Heart left ventricle (tissue), 16 donors: ENCODE data around the gene DYNLRB2. TPM values are rescaled to one million over a fixed set of nuclear protein-coding genes. Genes with fewer than 3 reads are reported as not detected.

Experiments used
- ATAC-seq, 4 donors: fragments of 200-7000 bp; cut with Tn5 transposase; one replicate each; pipeline ENCODE4 v1.9.1; 2020 to 2022; ENCODE audit warnings: moderate library complexity in 4 of 4, mild to moderate bottlenecking in 3 of 4, moderate number of reproducible peaks in 1 of 4
- DNase-seq, 5 donors: peaks; one replicate each; pipeline ENCODE4 v3.0.0-alpha.2; 2020
- H3K27ac ChIP-seq, 12 donors: fragments of 200-600 bp; sonication (generic) in 4 of 12; one replicate each; pipeline versions ENCODE4 v1.5.0 to v1.8.0; 2016 to 2022; ENCODE audit warnings: mild to moderate bottlenecking in 2 of 12
- H3K27me3 ChIP-seq, 9 donors: fragments of 200-600 bp; sonication (generic) in 2 of 9; one replicate each; pipeline versions ENCODE4 v1.5.1 to v1.8.0; 2016 to 2022; ENCODE audit warnings: mild to moderate bottlenecking in 3 of 9
- H3K36me3 ChIP-seq, 9 donors: fragments of 200-600 bp; sonication (generic) in 2 of 9; one replicate each; pipeline versions ENCODE4 v1.5.0 to v1.8.0; 2018 to 2022; ENCODE audit warnings: mild to moderate bottlenecking in 2 of 9
- H3K4me1 ChIP-seq, 12 donors: fragments of 200-600 bp; sonication (generic) in 4 of 12; one replicate each; pipeline versions ENCODE4 v1.5.0 to v1.8.0; 2016 to 2022; ENCODE audit warnings: mild to moderate bottlenecking in 3 of 12
- H3K4me3 ChIP-seq, 12 donors: fragments of 200-600 bp; sonication (generic) in 4 of 12; one replicate each; pipeline versions ENCODE4 v1.5.0 to v1.8.0; 2017 to 2022; ENCODE audit warnings: mild to moderate bottlenecking in 9 of 12, moderate library complexity in 4 of 12
- H3K9me3 ChIP-seq, 12 donors: fragments of 200-600 bp; sonication (generic) in 4 of 12; one replicate each; pipeline versions ENCODE4 v1.5.0 to v1.8.0; 2016 to 2022; ENCODE audit warnings: mild to moderate bottlenecking in 1 of 12
- POLR2A ChIP-seq, 2 donors: fragments of 450-650 bp; IDR thresholded peaks; one replicate each; pipeline ENCODE4 v1.6.1; 2017; ENCODE audit warnings: antibody characterized with exemption in 2 of 2, mild to moderate bottlenecking in 2 of 2, moderate library complexity in 2 of 2
- WGBS, 4 donors: extraction: QIAGEN DNeasy Blood & Tissue Kit in 2 of 4; methylation state at CpG; one replicate each; pipeline versions ENCODE4 v1.1.5 to v1.1.7; 2013 to 2018; 5-methylcytosine and 5-hydroxymethylcytosine counted together
- intact Hi-C, 10 donors: fragments of 100-400 bp; cut with DNase I; formaldehyde crosslinking; loops; one replicate each; pipeline versions ENCODE4 v1.11.1 to v1.14.2; 2022
- polyA plus RNA-seq, 2 donors: library from polyadenylated mRNA; stranded (reverse); fragments of 200-250 nt; gene quantifications; one replicate each; pipeline ENCODE4 v1.2.3, GENCODE V29; 2013
- total RNA-seq, 9 donors: library from RNA; depleted of rRNA in 2 of 9; stranded (reverse); fragments of >200 nt in 2 of 9; fragmentation: NEBNext Ultra II Directional in 3 of 9; extraction: Animal tissue kit (Norgen Biotek cat#: 25700) in 3 of 9; gene quantifications; one replicate each; pipeline versions ENCODE4 v1.1.0 to v1.2.4, GENCODE V29; 2016 to 2023
- TF ChIP-seq, protein P1 (sequence below), 12 donors: fragments of 200-600 bp; sonication (generic) in 4 of 12; IDR thresholded peaks; one replicate each; pipeline versions ENCODE4 v1.5.0 to v1.8.0; 2018 to 2022; ENCODE audit warnings: antibody characterized with exemption in 12 of 12, mild to moderate bottlenecking in 5 of 12
- donor health status: ischemic (EF 13 %, LVEDD 7.1; RV severe dilation, severe dysfunction).
- donor health status: healthy with polysubstance abuse.
- donor health status: DM: no; HTN: yes; CAD: no.
- donor health status: DM: no; HTN: no; CAD: no.
- donor health status: ischemic (EF 25% LVEDD 6.9; RV normal size, moderate dysfunction).
- donor health status: ischemic (EF 25% LVEDD 5.7; RV mildly dilated, moderate dysfunction).
- donor health status: healthy.
- donor health status: DM: yes; HTN: yes; CAD: no.
- donor health status: ischemic (EF 35%, LVEDD 5.7; RV mildly dilated, moderate dysfunction).
- donor health status: nonischemic (EF 11% LVEDD 7.7; RV severe dilation, severe dysfunction).
- donor health status: DM: yes; HTN: yes; CAD: no.
- donor health status: PGD.
- donor health status: ischemic (EF 29% LVEDD 5.4; RV normal size, mild dysfunction).
- donor health status: nonischemic (EF 23%, LVEDD 6.1; RV moderate dilation, normal function).

The DYNLRB2 gene
- total and polyA plus RNA-seq, 11 donors: 0.33 to 2.1 (median 0.87) TPM; not detected in 5

DNA sequence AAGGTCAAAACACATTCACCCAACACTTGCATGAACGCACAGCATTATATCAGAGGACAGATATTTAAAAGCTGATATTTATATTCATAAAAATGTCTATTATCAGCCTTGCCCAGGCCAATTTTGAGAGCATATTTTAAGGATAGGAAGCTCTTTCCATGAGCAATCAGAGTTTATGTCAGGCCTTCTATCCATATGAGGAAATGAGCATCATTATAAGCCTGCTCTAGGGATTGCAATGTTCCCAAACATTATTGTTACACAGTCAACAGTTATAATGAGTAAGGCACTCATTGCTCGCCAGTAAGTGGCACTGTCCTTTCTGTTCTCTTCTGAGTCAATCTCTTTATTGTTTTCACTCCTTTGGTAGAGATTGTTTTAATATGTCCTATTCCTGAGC, 37.7 kb upstream of the DYNLRB2 start:
- Histone ChIP-seq H3K4me1 (no peaks in the 10 kb centered on the region), H3K27me3 (peaks cover 0 to 2% (median 0%) of the 10 kb centered on the region in 9 donors), H3K9me3 (no peaks in the 10 kb centered on the region), H3K27ac (peak overlapping the region in 1 of 12 donors; percentile 31), H3K4me3 (no peak overlapping the region), H3K36me3 (no peaks in the 10 kb centered on the region)
- intact Hi-C loops: no loop called here
- ATAC-seq (no peak), DNase-seq (no peak)
- WGBS, 4 donors: 56 to 72% (median 63%) methylated on average over 2 of the region's 2 CpGs
- no peak for TF ChIP-seq POLR2A (IDR thresholded peaks at IDR 0.05)
- TF ChIP-seq, protein P1, sequence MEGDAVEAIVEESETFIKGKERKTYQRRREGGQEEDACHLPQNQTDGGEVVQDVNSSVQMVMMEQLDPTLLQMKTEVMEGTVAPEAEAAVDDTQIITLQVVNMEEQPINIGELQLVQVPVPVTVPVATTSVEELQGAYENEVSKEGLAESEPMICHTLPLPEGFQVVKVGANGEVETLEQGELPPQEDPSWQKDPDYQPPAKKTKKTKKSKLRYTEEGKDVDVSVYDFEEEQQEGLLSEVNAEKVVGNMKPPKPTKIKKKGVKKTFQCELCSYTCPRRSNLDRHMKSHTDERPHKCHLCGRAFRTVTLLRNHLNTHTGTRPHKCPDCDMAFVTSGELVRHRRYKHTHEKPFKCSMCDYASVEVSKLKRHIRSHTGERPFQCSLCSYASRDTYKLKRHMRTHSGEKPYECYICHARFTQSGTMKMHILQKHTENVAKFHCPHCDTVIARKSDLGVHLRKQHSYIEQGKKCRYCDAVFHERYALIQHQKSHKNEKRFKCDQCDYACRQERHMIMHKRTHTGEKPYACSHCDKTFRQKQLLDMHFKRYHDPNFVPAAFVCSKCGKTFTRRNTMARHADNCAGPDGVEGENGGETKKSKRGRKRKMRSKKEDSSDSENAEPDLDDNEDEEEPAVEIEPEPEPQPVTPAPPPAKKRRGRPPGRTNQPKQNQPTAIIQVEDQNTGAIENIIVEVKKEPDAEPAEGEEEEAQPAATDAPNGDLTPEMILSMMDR (IDR thresholded peaks at IDR 0.05): no peak

DNA sequence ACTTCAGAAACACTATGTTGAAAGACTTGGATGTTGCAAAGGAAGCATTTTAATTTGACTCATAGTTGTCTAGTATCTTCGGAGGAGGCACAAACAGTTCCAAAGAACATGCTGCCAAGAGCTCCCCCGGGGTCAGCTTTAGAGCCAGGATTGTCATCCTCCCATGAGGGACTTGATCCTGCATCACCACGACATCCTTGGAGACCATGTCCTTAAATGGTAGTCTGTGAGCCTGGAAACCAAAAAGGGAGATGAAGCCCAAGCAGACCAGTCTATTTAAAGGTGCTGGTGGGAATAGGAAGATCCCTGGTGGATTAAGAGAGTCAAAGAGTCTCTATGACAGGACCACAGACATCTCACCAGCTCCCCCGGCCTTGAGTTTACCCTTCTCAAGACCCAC, 33.3 kb upstream of the DYNLRB2 start:
- Histone ChIP-seq H3K36me3 (no peaks in the 10 kb centered on the region), H3K27me3 (peaks cover 0 to 8% (median 0%) of the 10 kb centered on the region in 9 donors), H3K27ac (peak overlapping the region in 5 of 12 donors; percentile 6 to 62 (median 26)), H3K4me1 (no peaks in the 10 kb centered on the region), H3K9me3 (no peaks in the 10 kb centered on the region), H3K4me3 (no peak overlapping the region)
- DNase-seq (peak in 4 of 5 donors; percentile 46 to 62 (median 58)), ATAC-seq (peak; percentile 51 to 77 (median 68))
- TF ChIP-seq, protein P1 (IDR thresholded peaks at IDR 0.05): no peak
- TF ChIP-seq POLR2A (IDR thresholded peaks at IDR 0.05): no peak
- intact Hi-C loops: no loop called here
- WGBS, 4 donors: 53 to 69% (median 60%) methylated on average over 4 of the region's 4 CpGs

DNA sequence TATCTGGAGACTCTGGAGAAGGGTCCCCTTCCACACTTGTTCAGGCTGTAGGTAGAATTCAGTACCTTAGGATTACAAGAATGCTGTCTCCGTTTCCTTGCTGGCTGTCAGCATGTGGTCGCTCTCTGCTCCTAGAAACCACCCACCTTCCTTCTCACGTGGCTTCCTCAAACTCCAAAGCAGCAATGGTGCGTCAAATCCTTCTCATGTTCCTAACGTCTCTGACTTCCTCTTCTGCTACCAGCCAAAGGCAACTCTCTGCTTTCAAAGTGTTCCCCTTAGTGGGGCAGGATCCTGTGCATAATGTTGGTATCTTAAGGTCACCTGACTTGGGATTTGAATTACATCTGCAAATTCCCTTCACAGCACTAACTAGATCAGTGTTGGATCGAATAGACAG, 30.9 kb upstream of the DYNLRB2 start:
- 38 to 46% (median 43%) methylated on average over 6 of the region's 6 CpGs for WGBS, 4 donors
- H3K27ac ChIP-seq: no peak overlapping the region
- DNase-seq (no peak), ATAC-seq (no peak)
- H3K4me3 ChIP-seq: no peak overlapping the region
- H3K4me1 ChIP-seq: peaks cover 0 to 4% (median 0%) of the 10 kb centered on the region in 12 donors
- intact Hi-C loops: no loop called here
- TF ChIP-seq POLR2A (IDR thresholded peaks at IDR 0.05): no peak
- TF ChIP-seq, protein P1 (IDR thresholded peaks at IDR 0.05): no peak
- peaks cover 0 to 16% (median 0%) of the 10 kb centered on the region in 9 donors for H3K27me3 ChIP-seq
- H3K36me3 ChIP-seq: no peaks in the 10 kb centered on the region
- no peaks in the 10 kb centered on the region for H3K9me3 ChIP-seq

GRCh38 chr16:80511824-80512592, 28.8 kb upstream of the DYNLRB2 start:
- H3K4me1 ChIP-seq: peaks cover 0 to 4% (median 0%) of the 10 kb centered on the region in 12 donors
- no peak overlapping the region for H3K4me3 ChIP-seq
- H3K27ac ChIP-seq: no peak overlapping the region
- DNase-seq (no peak), ATAC-seq (no peak)
- no peaks in the 10 kb centered on the region for H3K36me3 ChIP-seq
- TF ChIP-seq, protein P1 (IDR thresholded peaks at IDR 0.05): no peak
- TF ChIP-seq POLR2A (IDR thresholded peaks at IDR 0.05): no peak
- intact Hi-C loops: no loop called here
- H3K9me3 ChIP-seq: no peaks in the 10 kb centered on the region
- 87 to 91% (median 88%) methylated on average over 9 of the region's 9 CpGs for WGBS, 4 donors
- peaks cover 0 to 32% (median 0%) of the 10 kb centered on the region in 9 donors for H3K27me3 ChIP-seq
